Measurements from ENCODE around the gene SCUBE1. TPM values are rescaled to one million over a fixed set of nuclear protein-coding genes. Genes with fewer than 3 reads are reported as not detected.

Gene SCUBE1
- total and polyA plus RNA-seq, 2 of the 4 experiments (the other 2 are of a cell fraction) = not detected

DNA sequence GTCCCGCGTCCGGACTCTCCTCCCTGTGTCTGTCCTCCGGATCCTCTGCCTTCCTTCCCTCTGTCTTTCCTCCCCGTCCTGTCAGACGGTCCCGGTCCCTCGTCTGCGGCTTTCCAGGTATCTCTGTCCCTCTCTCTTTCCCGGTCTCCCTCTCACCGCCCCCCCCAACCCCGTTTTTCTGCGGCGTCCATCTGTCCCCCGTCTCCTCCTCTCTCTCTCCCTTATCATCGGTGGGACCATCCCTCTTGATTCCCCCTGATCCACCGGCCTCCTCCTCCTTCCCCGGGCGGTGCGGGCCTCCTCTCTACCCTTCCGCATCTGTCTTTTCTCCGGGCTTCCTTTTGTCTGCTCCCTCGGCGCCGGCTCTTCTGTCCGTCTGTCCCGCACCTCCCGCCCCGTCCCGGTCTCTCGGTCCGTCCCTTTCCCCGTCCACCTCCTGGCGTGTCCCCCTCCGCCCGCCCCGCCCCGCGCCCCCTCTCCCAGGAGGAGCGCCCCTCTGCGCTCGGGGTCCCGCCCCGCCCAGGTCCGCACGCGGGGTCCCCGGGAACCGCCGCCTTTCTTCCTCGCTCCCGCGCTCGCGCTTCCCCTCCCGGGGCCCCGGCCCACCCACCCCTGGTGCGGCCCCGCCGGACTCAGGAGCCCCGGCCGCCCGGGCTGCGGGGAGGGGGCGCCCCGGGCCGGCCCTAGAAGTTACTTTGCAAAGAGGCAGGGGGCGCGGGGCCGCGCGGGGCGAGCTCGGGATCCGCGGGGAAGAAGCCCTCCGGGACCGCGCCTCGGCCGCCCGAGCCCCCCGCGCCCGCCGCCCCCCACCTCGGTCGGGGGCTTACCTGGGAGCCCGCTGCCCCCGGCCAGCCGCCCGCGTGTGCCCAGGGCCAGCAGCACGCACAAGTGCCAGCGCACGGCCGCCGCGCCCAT lies 568 bp downstream of the SCUBE1 start (continued):
- no peak for TF ChIP-seq USF2 (IDR thresholded peaks at IDR 0.05; ENCODE audit: low read depth, low read length)

- ATAC-seq (ENCODE audit: low read depth) (no peak), DNase-seq (no peak)
- in situ Hi-C loops (cut with MboI; ENCODE audit: low sequenced_read_pairs) = loop anchor here (10.0 kb wide), 1 partner anchor 67 kb away; no protein-coding TSS in a partner anchor
- Histone ChIP-seq H3K79me1 (ENCODE audit: low read depth in 1 of 2, low read length in 2 of 2) (no peaks in the 10 kb centered on the region), H2BK5ac (ENCODE audit: low read depth, low read length, poor library complexity, severe bottlenecking) (no peak overlapping the region), H2AK9ac (replicated peaks; ENCODE audit: low read depth, low read length, poor library complexity) (peak overlapping the region; percentile 55), H3K4me3 (ENCODE audit: insufficient read depth, low read depth, low read length) (no peak overlapping the region), H3K4me1 (ENCODE audit: control insufficient read depth, insufficient read depth, low read length) (no peaks in the 10 kb centered on the region), H2BK20ac (ENCODE audit: low read depth, low read length) (no peak overlapping the region), H3K27ac (ENCODE audit: insufficient read depth, low read length) (no peak overlapping the region), H2BK15ac (ENCODE audit: low read depth, low read length) (no peak overlapping the region), H3K9me3 (ENCODE audit: control insufficient read depth, insufficient read depth, low read length) (no peaks in the 10 kb centered on the region), H2BK120ac (ENCODE audit: low read depth, low read length) (no peak overlapping the region), H3K9ac (ENCODE audit: low read depth, low read length) (no peak overlapping the region), H3K56ac (ENCODE audit: extremely low read depth, insufficient read depth, low read length) (no peak overlapping the region), H3K27me3 (ENCODE audit: control insufficient read depth, insufficient read depth, low read length) (peaks cover 69% of the 10 kb centered on the region), H3K4ac (ENCODE audit: low read depth, low read length) (no peak overlapping the region), H3K14ac (replicated peaks; ENCODE audit: low read depth, low read length) (no peak overlapping the region), H4K5ac (ENCODE audit: low read depth, low read length) (no peak overlapping the region), H2AK5ac (ENCODE audit: low read depth, low read length) (no peak overlapping the region), H4K91ac (ENCODE audit: insufficient read depth, low read depth, low read length) (no peak overlapping the region), H3K9me1 (ENCODE audit: insufficient read depth, low read length) (no peaks in the 10 kb centered on the region), H3K18ac (ENCODE audit: low read depth, low read length) (no peak overlapping the region), H3K23ac (ENCODE audit: low read depth, low read length) (no peak overlapping the region), H3K4me2 (ENCODE audit: low read depth, low read length) (no peak overlapping the region), H3K36me3 (ENCODE audit: control insufficient read depth, insufficient read depth, low read length) (no peaks in the 10 kb centered on the region), H4K8ac (ENCODE audit: low read depth in 2 of 2, low read length in 2 of 2) (no peak overlapping the region), H4K20me1 (ENCODE audit: insufficient read depth, low read length) (no peaks in the 10 kb centered on the region), H2AFZ (replicated peaks; ENCODE audit: low read length, poor library complexity) (no peak overlapping the region)
- POLR2A ChIA-PET (ENCODE audit: unreplicated experiment) = no interaction called here
- WGBS, 2 experiments (ENCODE audit: extremely low coverage in 2 of 2, insufficient read length in 1 of 2) = 24% methylated on average over 4 of the region's 7 CpGs; no CpG with 5 or more reads in 1 of the 2 experiments
- no TSS peak for BruUV-seq (replicated peaks)
- dilution Hi-C loops (cut with HindIII; ENCODE audit: low sequenced_read_pairs, unreplicated experiment) = no loop called here
- intact Hi-C loops (cut with micrococcal nuclease) = no loop called here
- CTCF ChIA-PET = interaction anchor here (1.0 kb wide), 1 partner anchor 68 kb away, joined by 4 read pairs; no protein-coding TSS in a partner anchor
- TF ChIP-seq ELK1 (IDR thresholded peaks at IDR 0.05; ENCODE audit: borderline replicate concordance, low read depth, low read length) (no peak), CEBPB (IDR thresholded peaks at IDR 0.05; ENCODE audit: low read depth, low read length) (no peak), FOS (IDR thresholded peaks at IDR 0.05; ENCODE audit: low read depth, low read length) (no peak), RCOR1 (IDR thresholded peaks at IDR 0.05; ENCODE audit: insufficient replicate concordance, low read length) (no peak), USF2 (IDR thresholded peaks at IDR 0.05; ENCODE audit: low read depth, low read length) (no peak), POLR2A (IDR thresholded peaks at IDR 0.05; ENCODE audit: low read depth, low read length) (no peak), SMC3 (IDR thresholded peaks at IDR 0.05; ENCODE audit: low read depth, low read length) (no peak), RFX5 (IDR thresholded peaks at IDR 0.05; ENCODE audit: low read depth, low read length) (no peak), CHD1 (IDR thresholded peaks at IDR 0.05; ENCODE audit: low read depth, low read length) (no peak), MXI1 (IDR thresholded peaks at IDR 0.05; ENCODE audit: borderline replicate concordance, low read depth, low read length) (no peak), RAD21 (IDR thresholded peaks at IDR 0.05; ENCODE audit: low read length) (no peak), NFE2L2 (IDR thresholded peaks at IDR 0.05; ENCODE audit: low read depth, low read length) (no peak)
Measured at GRCh38 chr22:43341565-43341964, 1.6 kb downstream of the SCUBE1 start.

Data from IMR-90 (cell line).